HG03066 (cell line): Measurements from ENCODE around the gene CLDN12.
A peak's percentile ranks its signal among the peaks of the same experiment; 100 is the strongest.
"Not testable (repeated sequence)": the region's sequence is repeated elsewhere in the genome, so short reads cannot be mapped to it uniquely, and the experiment has no call there.

ENCODE experiments used
- ATAC-seq: cut with Tn5 transposase; IDR thresholded peaks from one replicate; pipeline ENCODE4 v1.9.1; 2021; ENCODE audit warnings: low read depth; ENCODE audit not compliant: unreplicated experiment

Gene CLDN12

DNA sequence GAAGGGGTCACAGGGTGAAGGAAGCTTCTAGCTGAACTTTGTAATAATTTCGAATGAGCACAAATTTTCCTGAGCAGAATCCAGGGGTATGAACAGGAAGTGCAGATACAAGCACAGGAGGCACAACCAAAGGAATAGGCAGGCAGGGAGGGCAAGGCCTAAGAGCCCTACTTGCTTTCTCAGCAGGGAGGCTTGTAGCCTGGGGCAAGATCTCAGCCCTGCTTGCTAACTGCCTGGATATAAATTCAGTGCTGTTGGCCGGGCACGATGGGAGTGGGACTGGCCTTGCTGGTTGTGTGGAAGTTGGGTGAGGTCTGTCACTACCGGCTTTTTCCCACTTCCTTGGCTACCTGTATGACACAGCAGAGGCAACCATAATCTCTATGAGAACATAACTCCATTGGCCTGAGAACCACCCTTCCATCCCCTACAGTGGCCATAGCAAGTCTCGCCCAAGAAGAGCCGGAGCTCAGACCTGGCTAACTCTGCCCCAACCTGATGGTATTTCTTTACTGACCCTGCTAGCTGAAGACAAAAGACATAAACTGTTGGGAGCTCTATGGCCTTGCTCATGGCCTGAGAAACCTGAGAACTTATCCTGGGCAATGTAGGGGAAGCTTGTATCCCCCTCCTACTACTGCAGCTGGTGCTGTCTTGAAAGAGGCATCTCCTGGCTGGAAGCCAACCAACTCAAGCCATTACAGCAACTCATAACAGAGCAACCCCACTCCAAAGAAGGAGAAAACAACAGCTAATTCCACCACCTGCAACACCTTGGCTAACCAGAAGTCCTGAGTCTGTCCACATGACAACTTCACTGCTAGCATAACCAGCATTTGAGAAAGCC is 27.6 kb downstream of the CLDN12 start:
- ATAC-seq: no peak

DNA sequence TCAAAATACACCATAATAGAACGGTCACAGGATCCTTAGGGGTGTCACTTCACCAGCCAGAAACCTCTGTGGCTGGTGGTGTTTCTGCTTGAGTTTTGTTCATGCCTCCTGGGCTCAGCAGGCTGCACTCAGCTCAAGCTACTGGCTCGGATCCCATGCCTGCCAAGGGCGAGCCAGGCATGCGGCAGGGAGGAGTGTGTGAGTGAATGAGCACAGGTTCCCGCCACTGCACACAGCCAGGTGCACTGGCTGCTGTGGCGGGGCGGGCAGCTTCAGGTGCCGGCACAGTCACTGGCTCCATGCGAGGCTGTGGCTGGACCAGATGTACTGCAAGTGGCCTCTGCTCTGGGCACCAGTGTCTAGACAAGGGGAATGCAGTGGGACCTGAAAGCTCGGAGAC is 29.5 kb downstream of the CLDN12 start:
- no peak for ATAC-seq

DNA sequence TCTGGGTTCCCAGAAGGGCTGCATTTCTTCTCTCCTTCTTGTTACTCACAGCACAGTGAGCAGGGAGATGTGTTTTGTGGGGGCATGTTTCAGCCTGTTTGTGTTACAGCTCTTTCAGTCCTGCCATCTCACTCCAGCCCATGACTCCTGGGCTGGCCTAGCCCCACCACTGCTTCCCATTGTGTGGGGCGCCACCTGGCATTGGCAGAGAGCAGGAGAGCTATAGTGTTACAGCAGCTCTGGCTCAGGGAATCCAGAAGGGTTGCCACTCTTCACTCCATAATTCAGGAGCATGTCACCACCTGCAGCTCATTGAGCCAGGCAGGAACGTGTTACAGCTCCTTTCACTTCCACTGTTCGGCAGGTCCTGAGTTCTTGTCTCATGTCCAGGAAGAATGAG is 30.0 kb downstream of the CLDN12 start:
- no peak for ATAC-seq

DNA sequence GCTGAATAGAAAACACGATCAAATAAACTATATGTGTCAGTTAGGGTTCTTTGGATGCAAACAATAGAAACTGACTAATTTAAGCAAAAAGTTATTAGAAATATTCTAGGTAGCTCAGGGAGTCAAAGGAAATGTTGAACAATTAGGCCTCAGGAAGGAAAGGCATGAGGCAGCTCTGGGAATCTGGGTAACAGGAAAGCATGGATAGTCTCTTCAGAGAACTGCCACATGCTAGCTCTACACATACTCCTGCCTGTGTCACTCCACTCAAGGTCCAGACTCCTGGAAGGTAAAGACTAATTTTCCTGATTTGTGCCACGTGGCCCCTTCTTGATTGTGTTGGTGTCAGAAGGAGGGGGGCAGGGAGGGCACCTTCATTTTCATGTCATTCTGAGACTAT is 42.4 kb downstream of the CLDN12 start:
- no peak for ATAC-seq

DNA sequence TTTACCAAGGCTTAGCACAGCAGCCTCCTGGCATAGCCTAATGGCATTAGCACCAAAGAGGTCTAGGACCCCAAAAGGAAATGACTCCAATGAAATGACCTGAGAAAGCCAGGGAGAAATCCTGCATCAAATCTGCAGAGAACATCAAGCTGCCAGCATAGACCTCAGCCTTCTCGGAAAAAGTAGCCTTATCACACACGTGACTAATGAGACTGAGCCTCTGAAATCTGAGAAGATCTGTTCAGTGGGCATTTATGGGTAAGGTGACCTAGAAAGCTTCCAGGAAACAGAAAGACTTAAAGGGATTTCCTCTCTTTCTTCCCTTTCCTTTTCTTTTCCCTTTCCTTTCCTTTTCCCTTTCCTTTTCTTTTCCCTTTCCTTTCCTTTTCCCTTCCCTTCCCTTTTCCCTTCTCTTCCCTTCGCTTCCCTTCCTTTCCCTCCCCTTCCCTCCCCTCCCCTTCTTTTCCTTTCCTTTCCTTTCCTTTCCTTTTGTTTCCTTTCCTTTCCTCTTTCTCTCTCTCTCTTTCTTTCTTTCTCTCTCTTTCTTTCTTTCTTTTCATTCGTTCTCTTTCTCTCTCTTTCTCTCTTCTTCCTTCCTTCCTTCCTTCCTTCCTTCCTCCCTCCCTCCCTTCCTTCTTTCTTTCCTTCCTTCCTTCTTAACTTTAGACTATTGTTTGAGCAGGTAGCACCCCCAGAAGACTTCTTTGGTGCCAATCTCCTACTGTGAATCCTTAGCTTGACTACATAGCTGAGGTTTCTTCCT is 43.1 kb downstream of the CLDN12 start:
- ATAC-seq: no peak

DNA sequence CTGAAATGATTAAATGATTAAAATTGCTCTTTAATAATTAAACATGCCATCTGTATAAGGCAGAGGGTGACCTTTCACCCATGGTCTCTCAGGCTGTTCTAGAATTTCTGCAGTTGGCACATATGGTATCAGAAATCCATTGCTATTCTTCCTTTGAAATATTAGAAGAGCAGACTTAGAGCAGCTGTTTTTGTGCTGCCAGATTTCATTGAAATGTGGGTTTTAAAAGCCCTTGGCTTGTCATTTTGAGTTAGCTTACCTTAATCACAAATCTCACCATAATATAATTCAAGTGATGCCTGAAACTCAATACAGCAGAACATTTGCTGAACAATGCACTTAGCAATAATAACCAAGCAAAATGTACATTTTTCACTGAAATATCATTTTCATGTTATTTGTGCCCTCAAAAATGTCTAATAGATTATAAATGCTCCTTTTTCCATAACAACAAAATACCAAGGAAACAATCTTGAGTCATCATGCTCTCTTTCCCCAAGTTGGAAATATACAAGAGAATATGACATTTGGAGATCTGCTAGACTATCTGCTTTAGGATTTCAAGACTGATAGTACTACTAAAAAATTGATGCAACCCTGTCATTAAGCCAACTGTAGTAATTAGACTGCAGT is 50.1 kb downstream of the CLDN12 start:
- no peak for ATAC-seq

DNA sequence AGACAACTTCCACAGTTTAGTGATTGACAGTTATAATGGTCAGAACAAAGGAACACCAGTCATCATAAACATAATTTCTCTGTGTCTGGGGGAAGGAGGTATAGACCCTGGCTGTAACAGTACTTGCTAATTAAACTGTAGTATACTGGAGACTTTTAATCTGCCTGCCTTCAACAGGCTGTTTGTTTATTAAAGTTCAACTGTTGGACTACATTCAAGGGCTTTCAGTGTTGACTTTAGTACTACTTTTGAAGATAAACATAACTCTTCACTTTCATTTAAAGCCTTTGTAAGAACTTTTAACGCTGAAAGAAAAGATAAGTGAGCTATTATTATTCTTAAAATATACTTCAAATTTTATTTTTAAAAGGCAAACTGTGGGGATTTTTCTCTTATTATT is 50.7 kb downstream of the CLDN12 start:
- no peak for ATAC-seq

DNA sequence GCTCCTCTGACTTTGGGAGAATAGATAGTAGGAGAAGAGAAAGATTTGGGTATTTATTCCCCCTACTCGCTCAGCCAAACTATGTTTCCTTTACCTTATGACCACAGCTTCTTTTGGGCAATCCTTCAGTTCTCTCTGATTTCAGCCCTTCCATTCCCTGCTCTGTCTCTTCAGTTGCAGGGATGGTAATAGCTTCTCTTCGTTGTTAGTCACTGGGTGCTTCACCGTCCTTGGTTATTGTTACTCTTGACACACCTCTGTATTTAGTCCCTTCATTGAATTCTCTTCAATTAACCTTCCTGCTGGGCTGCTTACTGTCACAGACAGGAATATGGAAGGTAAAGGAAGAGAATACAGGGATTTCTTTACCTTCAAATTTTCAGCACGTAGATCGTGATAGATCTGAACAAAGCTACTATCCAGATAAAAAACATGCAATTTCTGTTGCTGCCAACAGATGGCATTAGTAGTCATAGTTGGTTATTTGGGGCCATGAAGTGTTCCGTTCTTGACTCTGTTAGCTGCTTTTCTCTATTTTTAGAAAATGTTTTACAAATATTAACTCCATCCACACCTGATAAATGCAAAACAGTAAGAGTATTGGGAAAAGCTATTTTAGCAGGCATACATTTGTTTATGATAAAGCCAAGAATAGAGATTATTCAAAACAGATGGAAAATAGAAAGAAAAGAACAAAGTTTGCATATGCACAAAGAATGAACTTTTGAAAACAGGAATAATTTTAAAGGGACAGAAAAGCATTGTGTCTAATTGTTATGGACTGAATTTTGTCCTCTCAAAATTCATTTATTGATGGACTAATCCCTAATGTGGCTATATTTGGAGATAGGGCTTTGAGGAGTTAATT is 52.1 kb downstream of the CLDN12 start:
- peak; percentile 88 for ATAC-seq

DNA sequence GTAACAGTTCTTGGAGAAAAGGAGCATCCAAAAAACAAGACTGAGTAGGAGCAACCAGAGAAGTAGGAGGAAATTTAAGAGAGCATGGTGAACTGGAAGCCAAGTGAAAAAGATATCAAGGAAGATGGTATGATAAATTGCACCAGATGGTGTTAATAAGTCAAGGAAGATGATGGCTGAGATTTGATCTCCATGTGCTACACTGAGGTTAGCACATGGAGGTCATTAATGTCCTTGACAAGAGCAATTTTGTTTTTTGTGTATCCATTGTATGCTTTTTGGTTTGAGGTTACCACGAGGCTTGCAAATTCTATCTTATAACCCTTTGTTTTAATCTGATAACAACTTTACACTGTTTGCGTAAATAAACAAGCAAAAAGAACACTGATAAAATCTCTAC is 54.8 kb downstream of the CLDN12 start:
- ATAC-seq: no peak

DNA sequence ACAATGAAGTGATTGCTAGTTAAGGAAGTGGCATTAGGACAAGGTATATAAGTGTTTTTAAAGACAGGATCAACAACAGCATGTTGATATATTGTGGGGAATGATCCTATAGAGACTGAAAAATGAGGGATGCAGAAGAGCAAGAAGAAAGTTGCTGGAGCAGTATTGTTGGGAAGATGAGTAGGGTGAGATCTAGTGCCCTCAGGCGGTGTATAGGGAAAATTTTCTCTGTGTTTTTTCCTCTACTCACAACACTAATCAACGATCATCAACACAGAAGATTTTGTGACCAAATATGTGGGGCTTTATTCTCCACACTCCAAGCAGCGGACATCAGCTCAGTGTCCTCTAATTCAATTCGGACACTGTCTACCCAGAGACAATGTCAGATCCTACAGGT is 56.6 kb downstream of the CLDN12 start:
- ATAC-seq: no peak

DNA sequence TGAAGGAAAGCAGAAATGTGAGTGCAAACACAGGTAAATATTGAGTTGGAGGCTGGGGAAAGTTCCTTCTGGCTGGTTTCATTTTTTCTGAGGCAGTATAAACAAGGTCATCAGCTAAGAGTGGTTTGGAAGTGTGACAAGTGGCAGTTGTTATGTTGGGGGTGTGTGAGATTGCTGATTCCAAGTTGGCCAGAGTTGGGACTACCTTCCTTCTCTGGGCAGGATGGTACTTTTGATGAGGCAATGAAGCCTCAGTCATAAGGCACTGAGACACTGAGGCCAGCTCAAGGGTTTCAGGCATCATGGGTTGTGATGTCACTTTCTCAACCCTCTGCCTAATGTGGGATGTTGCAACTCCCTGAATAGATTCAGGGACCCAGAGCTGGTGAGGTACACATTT is 58.0 kb downstream of the CLDN12 start:
- no peak for ATAC-seq

DNA sequence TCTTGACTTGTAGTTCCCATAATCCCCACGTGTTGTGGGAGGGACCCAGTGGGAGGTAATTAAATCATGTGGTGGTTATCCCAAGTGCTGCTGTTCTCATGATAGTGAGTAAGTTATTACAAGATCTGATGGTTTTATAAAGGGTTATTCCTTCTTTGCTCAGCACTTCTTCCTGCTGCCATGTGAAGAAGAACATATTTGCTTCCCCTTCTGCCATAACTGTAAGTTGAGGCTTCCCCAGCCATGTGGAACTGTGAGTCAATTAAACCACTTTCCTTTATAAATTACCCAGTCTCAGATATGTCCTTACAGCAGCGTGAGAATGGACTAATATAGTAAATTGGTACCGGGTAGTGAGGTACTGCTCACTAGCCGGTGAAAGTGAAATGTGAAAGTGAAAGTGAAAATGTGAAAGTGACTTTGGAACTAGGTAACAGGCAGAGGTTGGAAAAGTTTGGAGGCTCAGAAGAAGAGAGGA is 59.9 kb downstream of the CLDN12 start:
- not testable (repeated sequence) for ATAC-seq
